NCI-H446 treated with DMSO at 0.1 percent for 48 hours (cell line): ENCODE measurements around the gene RCN1.
"Not testable (repeated sequence)": the region's sequence is repeated elsewhere in the genome, so short reads cannot be mapped to it uniquely, and the experiment has no call there.

Experiments
- DNase-seq: peaks from one replicate; lab custom pipeline; 2025; lab: John Stamatoyannopoulos, UW

RCN1 gene

DNA sequence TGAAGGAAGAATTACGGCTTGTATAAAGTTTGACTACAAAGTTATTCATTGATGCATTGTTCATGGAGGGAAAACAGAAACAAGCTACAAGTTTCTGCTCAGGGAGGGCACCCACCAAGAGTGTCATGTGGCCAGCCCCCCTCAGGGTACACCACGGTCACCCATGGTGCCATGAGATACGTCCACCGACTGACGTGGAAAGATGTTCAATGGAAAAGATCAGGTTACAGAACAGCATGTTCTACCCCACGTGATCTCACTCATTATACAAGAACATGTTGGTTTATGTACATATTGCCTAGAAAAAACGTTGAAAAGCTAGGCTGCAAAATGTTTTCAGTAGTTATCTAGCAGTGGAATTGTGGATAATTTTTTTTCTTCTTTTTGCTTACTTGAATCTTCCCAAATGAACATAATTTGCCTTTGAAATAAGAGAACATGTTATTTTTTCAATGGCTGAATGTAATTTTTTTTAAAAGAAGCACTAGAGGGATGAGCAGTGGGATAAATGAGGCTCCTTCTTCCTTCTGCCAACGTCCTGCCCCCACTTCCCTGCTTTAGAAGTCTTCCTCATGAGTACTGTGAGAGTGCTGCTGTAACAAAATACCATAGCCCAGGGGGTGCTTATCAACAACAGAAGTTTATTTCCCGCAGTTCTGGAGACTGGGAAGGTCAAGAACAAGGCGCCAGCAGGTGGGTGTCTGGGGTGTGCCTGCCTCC lies 22.5 kb downstream of the RCN1 start:
- DNase-seq: no peak

DNA sequence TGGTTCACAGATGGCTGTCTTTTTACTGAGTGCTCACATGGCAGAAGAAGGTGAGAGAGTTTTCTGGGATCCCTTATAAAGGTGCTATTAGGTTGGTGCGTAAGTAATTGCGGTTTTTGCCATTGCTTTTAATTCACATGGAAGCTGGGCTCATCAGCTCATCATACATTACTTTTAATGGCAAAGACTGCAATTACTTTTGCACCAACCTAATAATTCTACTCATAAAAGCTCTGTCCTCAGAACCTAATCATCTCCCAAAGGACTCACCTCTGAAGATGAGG lies 23.0 kb downstream of the RCN1 start:
- DNase-seq: no peak

DNA sequence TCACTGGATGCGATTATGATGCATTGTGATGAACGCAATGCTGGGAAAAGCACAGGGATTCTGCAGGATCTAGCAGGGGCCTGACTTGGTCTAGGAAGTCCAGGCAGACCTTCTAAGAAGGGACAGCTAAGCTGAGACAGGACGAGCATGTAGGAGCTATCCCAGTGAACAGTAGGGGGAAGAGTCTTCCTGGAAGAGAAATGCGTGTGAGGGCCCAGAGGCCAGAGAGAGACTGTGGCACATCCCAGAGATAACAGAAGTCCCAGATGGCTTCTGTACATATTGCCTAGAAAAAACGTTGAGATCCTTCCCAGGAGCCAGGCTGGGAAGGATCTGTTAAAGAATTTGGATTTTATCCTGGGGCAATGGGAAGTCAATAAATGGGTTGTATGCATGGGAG lies 24.6 kb downstream of the RCN1 start:
- DNase-seq: no peak

DNA sequence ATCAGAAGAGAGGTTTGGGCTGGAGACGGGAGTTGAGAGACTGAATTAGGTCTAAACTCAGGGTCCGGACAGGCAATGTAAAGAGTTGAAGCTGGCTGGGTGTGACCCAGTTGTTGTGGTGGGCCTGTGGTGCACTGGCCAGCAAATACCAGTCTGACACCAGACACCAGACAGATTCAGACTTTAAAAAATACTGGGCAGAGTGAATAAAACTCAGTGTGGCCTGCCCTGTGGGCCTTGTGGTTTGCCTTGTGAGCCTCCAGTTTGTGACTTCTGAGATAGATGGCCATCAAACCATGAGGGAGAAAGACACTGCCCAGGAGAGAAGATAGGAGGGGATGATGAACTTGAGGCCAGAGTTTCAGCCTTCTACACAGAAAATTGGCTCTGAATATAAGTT lies 25.8 kb downstream of the RCN1 start:
- no peak for DNase-seq

DNA sequence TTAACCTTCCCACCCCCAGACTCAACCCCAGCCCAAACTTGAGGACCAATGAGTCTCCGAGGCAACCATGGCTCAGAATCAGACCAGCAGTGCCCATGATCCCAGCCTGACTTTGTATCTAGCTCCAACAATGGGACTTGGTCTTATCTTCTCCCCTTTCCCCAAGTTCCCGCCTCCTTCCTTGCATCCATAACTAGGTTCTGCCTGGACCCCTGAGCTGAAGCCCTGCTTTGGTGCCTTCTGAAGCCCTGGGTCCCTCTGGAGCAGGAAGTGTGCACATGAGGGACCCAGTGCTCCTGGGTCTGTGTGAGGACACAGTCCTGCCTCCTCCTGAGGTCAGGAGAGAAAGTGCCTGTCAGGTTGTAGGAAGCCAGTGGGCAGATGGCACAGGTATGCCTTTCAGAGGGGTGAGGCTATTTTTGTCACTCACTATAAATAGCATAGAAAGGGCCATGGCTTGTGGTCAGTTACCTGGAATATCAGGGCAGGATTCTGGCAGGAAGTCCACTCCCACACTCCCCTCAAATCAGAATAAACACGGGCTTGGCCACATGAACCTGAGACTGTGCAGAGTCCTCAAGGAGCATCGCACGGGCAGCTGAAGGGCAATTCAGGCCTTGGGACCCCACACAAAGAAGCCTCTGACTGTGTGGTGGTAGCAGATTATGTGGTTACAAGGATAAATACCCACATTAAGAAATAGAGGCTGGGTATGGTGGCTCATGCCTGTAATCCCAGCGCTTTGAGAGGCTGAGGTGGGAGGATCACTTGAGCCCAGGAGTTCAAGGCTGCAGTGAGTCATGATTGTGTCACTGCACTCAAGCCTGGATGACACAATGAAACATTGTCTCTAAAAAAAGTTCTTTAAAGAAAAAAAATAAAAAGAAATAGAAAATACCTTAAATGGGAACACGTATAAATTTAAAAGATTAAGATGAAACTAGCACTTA lies 27.4 kb downstream of the RCN1 start:
- DNase-seq: no peak

DNA sequence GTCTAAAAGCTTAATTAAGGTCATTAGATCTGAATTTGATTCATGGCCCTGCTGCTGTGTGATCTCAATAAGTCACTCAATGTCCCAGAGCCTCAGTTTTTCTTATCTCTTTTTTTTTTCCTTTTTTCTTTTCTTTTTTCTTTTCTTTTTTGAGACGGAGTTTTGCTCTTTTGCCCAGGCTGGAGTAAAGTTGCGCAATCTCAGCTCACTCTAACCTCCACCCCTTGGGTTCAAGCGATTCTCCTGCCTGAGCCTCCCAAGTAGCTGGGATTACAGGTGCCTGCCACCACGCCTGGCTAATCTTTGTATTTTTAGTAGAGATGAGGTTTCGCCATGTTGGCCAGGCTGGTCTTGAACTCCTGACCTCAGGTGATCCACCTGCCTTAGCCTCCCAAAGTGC lies 28.3 kb downstream of the RCN1 start:
- DNase-seq: not testable (repeated sequence)

DNA sequence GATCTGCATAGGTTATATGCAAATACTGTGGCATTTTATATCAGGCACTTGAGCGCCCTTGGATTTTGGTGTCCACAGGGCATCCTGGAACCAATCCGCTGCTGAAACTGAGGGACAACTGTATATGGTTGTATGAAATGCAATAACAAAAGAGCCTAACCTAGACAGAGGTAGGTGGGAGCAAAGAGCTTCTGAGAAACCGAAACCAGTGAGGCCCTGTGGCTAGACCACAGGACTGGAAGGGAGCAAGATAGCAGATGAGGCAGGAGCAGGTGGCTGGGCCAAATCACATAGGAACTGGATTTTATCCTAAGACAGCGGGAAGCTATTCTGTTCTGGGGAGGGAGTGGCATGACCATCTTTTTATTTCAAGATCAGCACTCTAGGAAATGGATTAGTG lies 30.1 kb downstream of the RCN1 start:
- DNase-seq: no peak

- DNase-seq: no peak
These were observed 31.3 kb downstream of the RCN1 start for GRCh38 chr11:32122200-32122599.

DNA sequence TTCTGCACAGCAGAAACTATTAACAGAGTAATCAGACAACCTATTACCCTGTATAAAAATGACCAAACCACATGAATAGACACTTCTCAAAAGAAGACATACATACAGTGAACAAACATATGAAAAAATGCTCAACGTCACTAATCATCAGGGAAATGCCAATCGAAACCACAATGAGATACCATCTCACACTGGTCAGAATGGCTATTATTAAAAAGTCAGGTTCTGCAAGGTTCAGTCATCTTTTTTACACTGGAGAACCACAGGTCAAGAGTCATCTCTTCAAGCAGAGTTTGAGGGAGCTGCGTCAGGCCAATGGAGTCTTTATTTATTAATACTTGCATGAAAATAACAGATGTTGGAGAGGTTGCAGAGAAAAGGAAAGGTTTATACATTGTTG lies 40.4 kb downstream of the RCN1 start:
- no peak for DNase-seq

DNA sequence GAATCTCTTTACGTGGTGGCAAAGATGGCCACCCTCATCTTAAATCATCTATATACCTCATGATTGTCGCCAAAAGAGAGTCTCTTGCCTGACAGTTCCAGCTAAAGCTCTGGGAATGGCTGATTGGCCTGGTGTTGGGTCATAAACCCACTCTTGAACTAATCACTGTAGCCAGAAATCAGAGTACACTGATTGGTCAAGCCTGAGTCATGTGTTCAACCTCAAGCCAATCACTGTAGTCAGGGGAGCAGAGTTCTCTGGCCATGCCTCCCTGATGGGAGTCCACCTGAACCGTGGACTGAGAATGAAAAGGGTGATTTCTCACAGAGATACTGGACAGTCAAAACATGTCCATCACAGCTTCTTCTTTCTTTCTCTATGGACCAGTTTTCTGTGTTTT lies 45.8 kb downstream of the RCN1 start:
- DNase-seq: no peak

- no peak for DNase-seq
These were observed 46.4 kb downstream of the RCN1 start for GRCh38 chr11:32137263-32137662.

DNA sequence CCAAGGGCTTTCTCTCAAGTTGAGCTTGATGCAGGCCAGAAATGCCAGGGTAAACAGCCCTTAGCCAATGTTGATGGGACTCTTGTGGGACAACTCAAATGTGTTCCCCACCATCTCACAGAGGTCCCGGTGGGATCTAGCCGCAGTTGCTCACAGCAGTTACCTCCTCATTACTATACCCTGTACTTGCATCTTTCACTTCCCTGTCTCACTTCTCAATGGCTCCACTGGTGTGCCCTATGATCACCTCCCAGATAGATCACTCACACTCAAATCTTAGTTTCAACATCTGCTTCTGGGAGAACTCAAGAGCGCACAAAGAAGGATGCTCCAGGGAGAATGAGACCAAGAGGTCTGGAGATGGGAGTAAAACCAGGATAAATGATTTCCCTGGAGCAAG lies 47.0 kb downstream of the RCN1 start:
- DNase-seq: no peak

DNA sequence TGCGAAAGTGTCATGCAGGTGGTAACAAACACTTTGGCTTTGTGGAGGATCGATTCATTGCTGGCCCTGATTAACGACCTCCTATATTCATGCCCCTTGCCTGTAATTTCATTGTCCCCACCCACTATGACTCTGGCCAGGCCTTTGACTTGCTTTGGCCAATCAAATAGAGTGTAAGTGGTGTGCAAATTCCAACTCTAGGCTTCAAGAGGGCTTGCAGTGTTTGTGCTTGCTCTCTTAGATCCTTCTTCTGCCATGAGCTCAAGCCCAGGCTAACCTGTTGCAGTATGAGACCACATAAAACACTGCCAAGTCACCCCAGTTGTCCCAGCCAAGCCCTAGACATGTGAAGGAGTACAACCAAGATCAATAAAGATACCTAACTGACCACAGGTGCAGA lies 48.0 kb downstream of the RCN1 start:
- DNase-seq: no peak

GRCh38 chr11:32139896-32140520 lies 49.1 kb downstream of the RCN1 start:
- no peak for DNase-seq

DNA sequence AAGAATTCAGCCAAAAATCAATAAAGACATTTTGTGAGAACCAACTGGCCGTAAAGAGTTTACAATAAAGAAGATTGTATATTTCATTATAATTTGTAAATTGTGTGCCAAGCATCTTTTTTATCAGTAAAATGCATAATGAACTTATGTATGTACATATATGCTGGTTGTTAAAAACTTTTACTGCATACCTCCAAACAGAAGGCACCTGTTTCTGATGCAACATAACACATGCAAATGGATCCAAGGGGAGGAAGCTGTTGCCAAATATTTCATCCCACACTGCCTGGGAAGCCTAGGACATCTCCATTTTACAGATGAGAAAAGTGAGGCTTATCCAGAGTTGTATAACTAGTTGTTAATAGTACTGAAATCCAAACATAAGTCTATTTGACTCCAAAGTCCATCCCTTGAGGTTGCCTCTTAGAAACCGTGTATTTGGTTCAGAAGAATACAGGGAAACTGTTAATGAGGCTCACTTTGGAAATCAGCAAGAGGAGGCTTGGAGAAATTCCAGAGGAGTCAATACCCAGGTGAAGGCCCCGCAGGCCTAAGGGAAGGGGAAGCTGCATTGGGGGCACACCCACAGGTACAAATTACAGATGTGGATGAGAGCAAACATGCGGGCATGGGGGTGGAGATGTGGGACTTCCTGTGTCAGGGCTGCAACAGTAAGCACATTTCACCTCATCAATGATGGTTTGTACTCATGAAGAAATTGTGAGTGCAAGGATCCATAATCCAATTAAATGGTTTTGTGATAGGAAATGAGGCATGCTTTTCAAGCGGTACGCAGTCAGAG lies 51.1 kb downstream of the RCN1 start:
- no peak for DNase-seq

GRCh38 chr11:32143378-32143777 lies 52.5 kb downstream of the RCN1 start:
- no peak for DNase-seq

DNA sequence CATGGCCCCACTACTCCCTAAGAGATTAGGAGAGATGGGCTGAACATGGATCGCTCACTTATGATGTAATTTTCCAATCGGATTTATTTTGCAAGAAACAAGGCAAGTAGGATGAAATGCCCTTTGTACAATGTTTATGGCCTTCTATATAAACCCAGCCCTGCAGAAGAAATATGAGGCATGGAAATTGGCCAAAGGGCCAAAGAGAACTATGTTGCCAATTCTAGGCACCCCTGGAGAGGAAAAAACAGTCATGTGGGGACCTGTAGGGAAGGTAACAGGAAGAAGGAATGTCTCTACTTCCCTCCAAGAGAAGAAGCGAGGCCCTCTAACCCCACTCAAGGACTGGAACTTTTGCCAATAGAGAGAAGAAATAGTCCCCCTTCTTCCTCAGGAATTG lies 54.4 kb downstream of the RCN1 start:
- DNase-seq: no peak

GRCh38 chr11:32148895-32149294 lies 58.0 kb downstream of the RCN1 start:
- DNase-seq: no peak

DNA sequence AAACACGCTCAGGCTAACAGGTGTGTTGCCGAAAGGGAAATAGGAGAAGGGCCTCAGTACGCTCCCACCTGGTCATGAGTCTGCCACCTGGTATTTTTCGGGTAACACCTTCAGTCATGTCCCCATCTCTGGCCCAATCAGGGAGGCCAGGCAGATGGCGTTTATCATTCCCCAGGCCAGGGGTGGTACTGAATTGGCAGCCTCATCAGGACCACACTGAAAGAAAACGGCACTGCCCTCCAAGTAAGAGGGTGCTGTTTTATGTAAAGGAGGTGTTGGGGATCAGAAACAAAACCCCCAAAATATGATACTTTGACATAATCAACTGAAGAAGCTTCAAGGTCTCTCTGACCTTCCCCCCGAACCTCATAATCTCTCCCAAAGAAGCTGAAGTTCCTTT lies 58.9 kb downstream of the RCN1 start:
- DNase-seq: no peak

GRCh38 chr11:32151027-32151426 lies 60.2 kb downstream of the RCN1 start:
- no peak for DNase-seq

DNA sequence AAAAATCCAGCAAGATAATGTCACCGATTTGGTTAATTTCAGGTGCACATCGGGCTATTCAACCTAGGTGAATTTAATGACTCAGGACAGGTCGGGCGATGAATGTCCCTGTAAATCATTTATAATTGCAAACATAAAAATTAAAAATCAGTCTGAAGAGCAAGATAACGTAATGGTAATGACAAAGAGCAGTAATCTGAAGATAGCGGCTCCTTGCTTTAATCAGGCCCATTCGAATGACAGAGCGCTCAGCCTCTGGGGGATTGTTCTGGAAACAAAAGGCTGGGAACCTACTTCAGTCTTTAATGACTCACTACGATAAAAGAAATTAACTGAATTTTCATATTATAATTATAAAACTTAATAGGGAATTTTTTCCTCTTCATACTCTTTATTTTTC lies 61.3 kb downstream of the RCN1 start:
- DNase-seq: no peak

DNA sequence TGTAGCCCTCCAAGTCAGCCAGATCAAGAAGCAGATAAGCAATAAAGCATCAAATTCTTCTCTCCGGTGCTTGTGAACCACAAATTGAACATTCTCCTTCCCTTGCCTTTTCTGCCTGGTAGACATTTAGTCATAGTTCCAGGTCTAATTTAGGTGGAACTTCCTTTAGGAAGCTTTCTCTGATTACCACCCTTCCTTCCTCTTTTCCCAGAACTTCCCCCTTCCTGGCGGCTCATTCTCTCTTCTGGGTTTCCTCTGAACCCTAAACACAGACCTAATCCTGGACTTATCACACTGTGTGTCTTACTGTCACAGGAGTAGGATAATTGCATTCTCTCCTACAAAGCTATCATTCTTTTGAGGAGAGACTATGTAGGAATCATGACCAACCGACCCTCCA lies 61.9 kb downstream of the RCN1 start:
- DNase-seq: no peak
